NCI-H446 (cell line): ENCODE data around the gene RHOT2.

Experiments used
- DNase-seq, 2 experiments: peaks; one replicate each; lab custom pipeline; 2025; lab: John Stamatoyannopoulos, UW

Gene RHOT2

DNA sequence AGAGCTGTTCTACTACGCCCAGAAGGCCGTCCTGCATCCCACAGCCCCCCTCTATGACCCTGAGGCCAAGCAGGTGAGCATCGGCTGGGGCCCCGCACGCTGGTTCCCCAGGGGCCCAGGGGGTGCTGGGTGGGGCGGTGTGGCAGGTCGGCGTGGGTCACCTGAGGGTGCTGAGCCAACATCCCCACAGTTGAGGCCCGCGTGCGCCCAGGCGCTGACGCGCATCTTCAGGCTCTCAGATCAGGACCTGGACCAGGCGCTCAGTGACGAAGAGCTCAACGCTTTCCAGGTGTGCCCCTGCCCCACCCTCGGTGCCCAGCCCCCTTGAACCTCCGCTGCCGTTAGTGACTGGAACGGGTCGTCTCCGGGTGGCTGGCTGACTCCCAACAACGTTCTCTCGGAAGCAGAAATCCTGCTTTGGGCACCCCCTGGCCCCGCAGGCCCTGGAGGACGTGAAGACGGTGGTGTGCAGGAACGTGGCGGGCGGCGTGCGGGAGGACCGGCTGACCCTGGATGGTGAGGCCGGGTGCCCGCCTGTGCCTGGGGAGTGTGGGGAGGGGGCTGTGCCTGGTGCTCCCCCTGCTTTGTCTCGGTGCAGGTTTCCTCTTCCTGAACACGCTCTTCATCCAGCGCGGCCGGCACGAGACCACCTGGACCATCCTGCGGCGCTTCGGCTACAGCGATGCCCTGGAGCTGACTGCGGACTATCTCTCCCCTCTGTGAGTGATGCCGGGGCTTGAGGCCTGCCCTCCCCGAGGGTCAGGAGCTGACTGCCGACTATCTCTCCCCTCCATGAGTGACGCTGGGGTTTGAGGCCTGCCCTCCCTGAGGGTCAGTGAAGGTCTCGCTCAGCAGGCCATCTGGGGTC lies 2.8 kb downstream of the RHOT2 start:
- DNase-seq, result no peak

DNA sequence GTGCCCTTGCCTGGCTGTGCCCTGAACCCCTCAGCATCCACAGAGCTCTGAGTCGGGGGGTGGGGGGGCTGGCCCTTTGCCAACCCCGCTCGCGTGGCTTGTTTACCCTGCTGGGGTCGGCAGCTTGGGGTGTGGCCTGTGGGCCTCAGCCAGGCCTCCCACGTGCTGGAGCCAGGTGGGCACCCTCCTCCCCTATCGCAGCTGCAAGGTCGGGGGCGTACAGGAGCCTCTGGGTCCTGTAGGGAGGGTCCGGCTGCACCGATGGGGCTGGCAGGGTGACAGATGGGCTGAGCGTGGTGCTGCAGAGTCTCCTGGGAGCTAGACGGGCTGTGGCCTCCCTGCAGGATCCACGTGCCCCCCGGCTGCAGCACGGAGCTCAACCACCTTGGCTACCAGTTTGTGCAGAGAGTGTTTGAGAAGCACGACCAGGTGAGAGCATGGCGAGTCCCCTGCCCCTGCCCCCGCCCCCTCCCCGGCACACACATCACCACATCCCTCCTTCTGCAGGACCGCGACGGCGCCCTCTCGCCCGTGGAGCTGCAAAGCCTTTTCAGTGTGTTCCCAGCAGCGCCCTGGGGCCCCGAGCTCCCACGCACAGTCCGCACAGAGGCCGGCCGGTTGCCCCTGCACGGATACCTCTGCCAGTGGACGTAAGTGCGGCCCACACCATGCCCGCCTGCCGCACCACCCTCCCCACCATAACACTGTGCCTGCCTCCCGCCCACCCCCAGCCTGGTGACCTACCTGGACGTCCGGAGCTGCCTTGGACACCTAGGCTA lies 3.6 kb downstream of the RHOT2 start:
- DNase-seq, result no peak

DNA sequence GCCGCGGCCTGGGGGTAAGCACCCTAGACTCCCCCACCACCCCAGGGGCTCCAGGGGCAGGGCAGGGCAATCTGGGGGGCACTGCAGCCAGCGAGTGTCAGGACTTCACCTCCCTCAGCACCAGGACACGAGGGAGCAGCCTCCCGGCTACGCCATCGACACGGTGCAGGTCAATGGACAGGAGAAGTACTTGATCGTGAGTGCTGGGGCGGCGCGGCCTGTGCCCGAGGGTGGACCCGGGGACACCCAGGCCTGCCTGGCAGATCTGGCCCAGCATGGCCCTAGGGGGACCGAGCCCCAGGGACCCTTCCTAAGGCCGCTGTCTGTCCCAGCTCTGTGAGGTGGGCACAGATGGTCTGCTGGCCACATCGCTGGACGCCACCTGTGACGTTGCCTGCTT lies 4.4 kb downstream of the RHOT2 start:
- DNase-seq, result no peak

- DNase-seq, result no peak
Observed at GRCh38 chr16:672851-673250, 4.9 kb downstream of the RHOT2 start.

- DNase-seq, result no peak
Observed at GRCh38 chr16:673399-673991, 5.6 kb downstream of the RHOT2 start.

GRCh38 chr16:674214-674881 lies 6.4 kb downstream of the RHOT2 start:
- DNase-seq, result no peak

DNA sequence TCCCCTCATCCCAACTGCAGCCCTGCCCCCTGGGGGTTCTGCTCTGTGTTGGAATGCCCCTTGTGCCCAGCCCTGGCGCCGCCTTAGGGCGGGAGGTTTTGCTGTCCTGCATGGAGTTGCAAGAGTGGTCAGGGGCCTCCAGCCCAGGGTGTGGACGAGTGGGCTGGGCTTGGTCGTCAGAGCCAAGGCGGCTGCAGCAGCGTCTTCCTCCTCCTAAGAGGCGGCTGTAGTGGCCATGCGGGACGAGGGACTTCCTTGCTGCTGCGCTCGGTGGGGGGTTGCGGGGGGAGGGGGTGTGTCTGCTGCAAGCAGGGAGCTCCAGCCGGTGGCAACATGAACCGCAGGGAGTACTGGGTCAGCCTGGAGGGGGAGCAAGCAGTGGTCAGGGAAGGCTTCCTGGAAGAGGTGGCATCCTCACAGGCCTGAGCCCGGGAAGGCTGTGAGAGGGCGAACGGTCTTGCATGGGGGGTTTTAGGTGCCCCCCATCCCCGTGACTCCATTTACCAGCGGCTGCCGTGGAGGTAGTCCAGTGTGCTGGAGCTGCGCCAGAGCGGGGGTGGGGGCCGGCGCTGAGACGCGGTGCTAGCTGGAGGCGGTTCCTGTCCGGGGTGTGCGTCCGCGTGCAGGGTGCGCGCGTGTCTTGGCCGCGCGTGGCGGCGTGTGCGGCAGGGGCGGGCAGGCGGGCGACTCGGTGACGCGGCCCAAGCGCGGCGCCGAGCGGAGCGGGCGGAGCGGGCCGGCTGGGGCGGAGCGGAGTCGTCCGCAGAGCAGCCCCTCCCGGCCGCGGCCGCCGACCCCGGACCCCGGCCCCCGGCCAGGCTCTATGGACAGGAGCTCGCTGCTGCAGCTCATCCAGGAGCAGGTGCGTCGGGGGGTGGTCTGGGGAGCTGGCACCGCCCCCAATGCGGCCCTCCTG lies 7.3 kb downstream of the RHOT2 start, which contains the start of gene RHBDL1:
RHBDL1 (plus strand) TSS at position 704 of the 916 bp plus-strand sequence; CDS start at position 824, 120 bp downstream.
- DNase-seq, result no peak

DNA sequence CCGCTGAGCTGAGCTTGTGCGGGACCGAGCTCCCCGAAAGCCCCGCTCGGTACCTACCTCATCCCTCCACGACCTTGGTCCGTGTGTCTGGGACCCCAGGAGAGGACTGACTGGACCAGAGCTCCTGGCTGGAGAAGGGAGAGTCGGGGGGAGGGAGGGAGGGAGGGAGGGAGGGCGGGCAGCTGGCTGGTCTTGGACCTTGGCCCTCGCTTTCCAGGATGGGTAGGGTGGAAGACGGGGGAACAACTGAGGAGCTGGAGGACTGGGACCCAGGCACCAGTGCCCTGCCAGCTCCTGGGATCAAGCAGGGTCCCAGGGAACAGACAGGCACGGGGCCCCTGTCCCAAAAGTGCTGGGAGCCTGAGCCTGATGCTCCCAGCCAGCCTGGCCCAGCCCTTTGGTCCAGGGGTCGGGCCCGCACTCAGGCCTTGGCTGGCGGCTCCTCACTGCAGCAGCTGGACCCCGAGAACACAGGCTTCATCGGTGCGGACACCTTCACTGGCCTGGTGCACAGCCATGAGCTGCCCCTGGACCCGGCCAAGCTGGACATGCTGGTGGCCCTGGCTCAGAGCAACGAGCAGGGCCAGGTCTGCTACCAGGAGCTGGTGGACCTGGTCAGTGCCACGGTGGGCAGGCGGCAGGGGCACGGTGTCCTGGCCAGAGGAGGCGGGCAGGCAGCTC lies 8.1 kb downstream of the RHOT2 start:
- DNase-seq, result no peak

- no peak for DNase-seq
Observed at GRCh38 chr16:676565-676902, 8.6 kb downstream of the RHOT2 start.

- no peak for DNase-seq
Observed at GRCh38 chr16:676913-677312, 9.0 kb downstream of the RHOT2 start.

DNA sequence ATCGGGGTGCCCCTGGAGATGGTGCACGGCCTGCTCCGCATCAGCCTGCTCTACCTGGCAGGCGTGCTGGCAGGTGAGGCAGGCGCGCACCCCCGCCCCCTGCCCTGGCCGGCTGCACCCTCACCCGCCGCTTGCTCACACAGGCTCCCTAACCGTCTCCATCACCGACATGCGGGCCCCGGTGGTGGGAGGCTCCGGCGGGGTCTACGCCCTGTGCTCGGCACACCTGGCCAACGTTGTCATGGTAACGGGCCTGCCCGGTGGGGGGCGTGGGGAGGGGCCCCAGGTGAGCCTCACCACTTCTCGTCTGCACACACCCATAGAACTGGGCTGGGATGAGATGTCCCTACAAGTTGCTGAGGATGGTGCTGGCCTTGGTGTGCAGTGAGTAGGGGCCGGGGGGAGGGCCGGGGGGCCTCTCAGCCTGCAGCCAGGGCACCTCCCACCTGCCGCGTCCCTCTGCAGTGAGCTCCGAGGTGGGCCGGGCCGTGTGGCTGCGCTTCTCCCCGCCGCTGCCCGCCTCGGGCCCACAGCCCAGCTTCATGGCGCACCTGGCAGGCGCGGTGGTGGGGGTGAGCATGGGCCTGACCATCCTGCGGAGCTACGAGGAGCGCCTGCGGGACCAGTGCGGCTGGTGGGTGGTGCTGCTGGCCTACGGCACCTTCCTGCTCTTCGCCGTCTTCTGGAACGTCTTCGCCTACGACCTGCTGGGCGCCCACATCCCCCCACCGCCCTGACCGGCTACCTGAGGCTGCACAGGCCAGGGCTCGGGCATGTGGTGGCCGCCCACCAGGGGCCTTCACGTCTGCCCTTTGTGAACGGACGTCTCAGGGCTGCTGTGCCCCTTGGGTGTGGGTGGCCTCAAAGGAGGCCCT lies 9.6 kb downstream of the RHOT2 start:
- DNase-seq, result no peak

GRCh38 chr16:678209-678857 lies 10.4 kb downstream of the RHOT2 start:
- DNase-seq, result no peak

DNA sequence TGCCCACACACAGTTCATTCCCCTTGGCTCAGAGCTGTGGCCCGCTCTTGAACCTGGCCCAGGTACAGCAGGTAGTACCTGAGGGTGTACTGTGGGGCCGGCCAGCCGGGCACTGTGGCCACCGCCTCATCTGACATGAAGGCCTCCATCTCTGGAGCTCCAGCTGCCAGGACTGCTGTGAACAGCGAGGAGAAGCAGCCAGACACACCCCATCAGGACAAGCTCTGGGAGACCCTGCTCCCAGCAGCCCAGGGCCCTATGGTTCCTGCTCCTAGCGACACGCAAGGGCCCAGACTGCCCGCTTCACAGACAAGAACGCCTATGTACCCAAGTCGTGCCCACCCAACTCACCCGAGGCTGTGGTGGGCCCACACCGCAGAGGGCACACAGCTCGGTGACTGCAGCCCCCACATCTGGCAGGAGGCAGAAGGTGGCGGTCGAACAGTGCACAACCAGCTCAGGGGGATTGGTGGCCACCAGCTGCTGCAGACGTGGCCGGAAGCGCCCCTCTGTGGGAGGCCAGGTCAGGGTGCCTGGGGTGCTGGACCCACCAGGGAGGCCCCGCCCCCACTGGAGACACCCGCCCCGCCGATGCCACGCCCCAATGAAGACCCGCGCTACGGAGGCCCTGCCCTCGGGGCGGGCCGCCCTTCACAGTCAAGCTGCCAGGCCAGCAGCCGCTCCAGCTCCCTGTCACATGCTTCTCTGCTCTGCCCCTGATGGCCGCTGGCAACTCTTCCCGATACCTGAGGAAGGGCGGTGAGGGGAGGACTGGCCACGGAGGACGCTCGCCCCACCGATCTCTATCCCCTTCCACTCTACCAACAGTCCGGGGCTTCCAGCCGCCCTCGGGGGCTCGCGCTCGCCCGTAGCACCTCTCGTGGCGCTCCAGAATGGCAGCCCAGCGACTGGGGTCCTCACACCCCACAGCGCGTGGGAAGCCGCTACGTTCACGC lies 11.2 kb downstream of the RHOT2 start:
- peak; percentile 44 to 87 for DNase-seq

DNA sequence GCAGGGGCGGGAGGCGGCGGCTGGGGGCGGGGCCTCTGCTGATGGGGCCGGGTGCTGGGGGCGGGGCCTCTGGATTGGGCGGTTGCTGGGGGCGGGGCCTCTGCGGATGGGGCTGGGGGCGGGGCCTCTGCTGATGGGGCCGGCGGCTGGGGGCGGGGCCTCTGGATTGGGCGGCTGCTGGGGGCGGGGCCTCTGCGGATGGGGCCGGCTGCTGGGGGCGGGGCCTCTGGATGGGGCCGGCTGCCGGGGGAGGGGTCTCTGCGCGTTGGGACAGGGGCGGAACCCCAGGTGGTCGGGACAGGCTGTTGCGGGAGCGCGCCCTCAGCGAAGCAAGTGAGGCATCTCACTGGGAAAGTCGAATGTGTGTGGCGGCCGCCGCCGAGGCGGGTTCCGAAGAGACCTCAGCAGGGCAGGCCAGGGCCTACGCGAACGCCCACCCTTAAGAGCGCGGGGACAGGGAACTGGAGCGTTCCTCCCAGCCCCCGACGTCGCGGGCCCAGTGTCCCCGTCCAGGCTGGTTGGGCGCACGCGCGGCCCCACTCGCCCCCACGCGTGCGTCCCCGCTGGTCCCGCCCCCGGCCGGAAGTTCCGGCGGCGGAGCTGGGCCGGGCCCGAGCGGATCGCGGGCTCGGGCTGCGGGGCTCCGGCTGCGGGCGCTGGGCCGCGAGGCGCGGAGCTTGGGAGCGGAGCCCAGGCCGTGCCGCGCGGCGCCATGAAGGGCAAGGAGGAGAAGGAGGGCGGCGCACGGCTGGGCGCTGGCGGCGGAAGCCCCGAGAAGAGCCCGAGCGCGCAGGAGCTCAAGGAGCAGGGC lies 12.1 kb downstream of the RHOT2 start, which contains the start of gene STUB1:
STUB1 (plus strand) TSS at position 597 of the 811 bp plus-strand sequence; CDS start at position 713, 116 bp downstream.
- DNase-seq, result peak; percentile 78 to 92

- DNase-seq, result no peak
Observed at GRCh38 chr16:680625-680945, 12.7 kb downstream of the RHOT2 start.

DNA sequence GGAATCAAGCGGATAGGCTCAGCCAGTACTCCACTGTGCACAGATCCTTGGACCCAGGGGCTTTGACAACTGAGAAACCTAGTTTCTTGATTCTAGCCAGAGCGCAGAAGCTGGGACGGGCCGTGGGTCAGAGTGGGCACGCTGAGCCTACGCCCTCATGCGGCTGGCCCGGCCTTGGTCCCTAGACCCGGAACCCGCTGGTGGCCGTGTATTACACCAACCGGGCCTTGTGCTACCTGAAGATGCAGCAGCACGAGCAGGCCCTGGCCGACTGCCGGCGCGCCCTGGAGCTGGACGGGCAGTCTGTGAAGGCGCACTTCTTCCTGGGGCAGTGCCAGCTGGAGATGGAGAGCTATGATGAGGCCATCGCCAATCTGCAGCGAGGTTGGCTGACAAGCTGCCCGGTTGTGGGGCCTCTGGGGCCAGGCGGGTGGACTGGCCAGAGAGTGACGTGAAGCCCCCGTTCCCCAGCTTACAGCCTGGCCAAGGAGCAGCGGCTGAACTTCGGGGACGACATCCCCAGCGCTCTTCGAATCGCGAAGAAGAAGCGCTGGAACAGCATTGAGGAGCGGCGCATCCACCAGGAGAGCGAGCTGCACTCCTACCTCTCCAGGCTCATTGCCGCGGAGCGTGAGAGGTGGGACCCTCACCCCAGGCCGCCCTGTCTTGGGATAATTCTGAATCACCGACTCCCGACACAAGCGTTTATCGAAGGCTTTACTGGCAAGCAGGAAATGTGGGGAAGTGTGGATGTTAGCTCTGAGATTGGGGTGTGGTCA lies 13.2 kb downstream of the RHOT2 start:
- DNase-seq, result peak; percentile 20 to 56
